Inferior parietal cortex (tissue), 1 donor: Measurements from ENCODE around the gene OR4F15.

ENCODE experiments used
- DNase-seq: peaks from one replicate; pipeline ENCODE4 v3.0.0-alpha.2; 2016; ENCODE audit errors: extremely low spot score

Gene OR4F15

GRCh38 chr15:101803676-101804075, 8.3 kb upstream of the OR4F15 start:
- no peak for DNase-seq

GRCh38 chr15:101804375-101804774, 7.6 kb upstream of the OR4F15 start:
- DNase-seq = no peak

- no peak for DNase-seq
These were observed 7.1 kb upstream of the OR4F15 start for GRCh38 chr15:101804941-101805340.

GRCh38 chr15:101805605-101806345, 6.2 kb upstream of the OR4F15 start:
- DNase-seq = no peak

- no peak for DNase-seq
These were observed 4.6 kb upstream of the OR4F15 start for GRCh38 chr15:101807345-101807945.

GRCh38 chr15:101808201-101808600, 3.8 kb upstream of the OR4F15 start:
- DNase-seq = no peak

- DNase-seq = no peak
These were observed 1.5 kb upstream of the OR4F15 start for GRCh38 chr15:101810456-101810855.

GRCh38 chr15:101810876-101811275, 1.1 kb upstream of the OR4F15 start:
- no peak for DNase-seq

GRCh38 chr15:101813803-101814534, 2.0 kb downstream of the OR4F15 start:
- no peak for DNase-seq

- no peak for DNase-seq
These were observed 8.8 kb downstream of the OR4F15 start for GRCh38 chr15:101820781-101821180.

GRCh38 chr15:101827257-101827656, 15.3 kb downstream of the OR4F15 start:
- DNase-seq = no peak

GRCh38 chr15:101828774-101829173, 16.8 kb downstream of the OR4F15 start:
- DNase-seq = no peak

- DNase-seq = no peak
These were observed 29.7 kb downstream of the OR4F15 start for GRCh38 chr15:101841656-101842055.

GRCh38 chr15:101844916-101845315, 32.9 kb downstream of the OR4F15 start:
- no peak for DNase-seq

GRCh38 chr15:101852356-101852755, 40.4 kb downstream of the OR4F15 start:
- DNase-seq = no peak
